ENCODE results near the gene GRIP2.

The GRIP2 gene

GRCh38 chr3:14451844-14452739, 88.0 kb downstream of the GRIP2 start:
- no peak for DNase-seq (ENCODE audit: low spot score)

GRCh38 chr3:14450922-14451606, 89.1 kb downstream of the GRIP2 start:
- no peak for DNase-seq (ENCODE audit: low spot score)

GRCh38 chr3:14450506-14450905, 89.6 kb downstream of the GRIP2 start:
- no peak for DNase-seq (ENCODE audit: low spot score)

GRCh38 chr3:14448756-14449727, 91.1 kb downstream of the GRIP2 start:
- no peak for DNase-seq (ENCODE audit: low spot score)

- no peak for DNase-seq (ENCODE audit: low spot score)
Observed at GRCh38 chr3:14448063-14448462, 92.1 kb downstream of the GRIP2 start.

- DNase-seq (ENCODE audit: low spot score): no peak
Observed at GRCh38 chr3:14446988-14447570, 93.1 kb downstream of the GRIP2 start.

- no peak for DNase-seq (ENCODE audit: low spot score)
Observed at GRCh38 chr3:14445773-14446172, 94.4 kb downstream of the GRIP2 start.

GRCh38 chr3:14444380-14444779, 95.8 kb downstream of the GRIP2 start:
- no peak for DNase-seq (ENCODE audit: low spot score)

GRCh38 chr3:14441920-14442300, 98.2 kb downstream of the GRIP2 start:
- no peak for DNase-seq (ENCODE audit: low spot score)

- no peak for DNase-seq (ENCODE audit: low spot score)
Observed at GRCh38 chr3:14441240-14441919, 98.8 kb downstream of the GRIP2 start.

GRCh38 chr3:14440531-14441239, 99.5 kb downstream of the GRIP2 start:
- no peak for DNase-seq (ENCODE audit: low spot score)

- no peak for DNase-seq (ENCODE audit: low spot score)
Observed at GRCh38 chr3:14440168-14440518, 100.0 kb downstream of the GRIP2 start.

- no peak for DNase-seq (ENCODE audit: low spot score)
Observed at GRCh38 chr3:14439501-14440167, 100.5 kb downstream of the GRIP2 start.

All from NAMALWA (cell line).